CD4-positive, alpha-beta T cell (primary cell): ENCODE measurements around the gene PPIL3. TPM values are rescaled to one million over a fixed set of nuclear protein-coding genes. Genes with fewer than 3 reads are reported as not detected.

Source experiments
- ATAC-seq: fragments of 200-7000 bp; cut with Tn5 transposase; one replicate; pipeline ENCODE4 v1.10.0; 2022; ENCODE audit warnings: mild to moderate bottlenecking; ENCODE audit not compliant: poor library complexity
- CTCF ChIA-PET: fragments of 350-600 bp; sonication (Branson Sonifier 250); formaldehyde crosslinking; loops from one replicate; lab custom pipeline; 2021; ENCODE audit warnings: antibody characterized with exemption, inconsistent platforms; lab: Charles Lee
- POLR2A ChIA-PET: fragments of 350-600 bp; sonication (Branson Sonifier 250); formaldehyde crosslinking; loops from one replicate; lab custom pipeline; 2021; ENCODE audit warnings: antibody characterized with exemption, inconsistent platforms; lab: Charles Lee
- DNase-seq, 14 experiments: peaks; one replicate each; pipeline ENCODE4 v3.0.0-alpha.2; 2013 to 2020; ENCODE audit warnings: mixed read lengths in 2 of 14
- H3K27ac ChIP-seq, 2 donors: one replicate each; pipeline versions ENCODE4 v1.5.1 to v1.7.0; 2013; ENCODE audit warnings: low read length in 2 of 2, low read depth in 1 of 2, mild to moderate bottlenecking in 1 of 2
- H3K27me3 ChIP-seq, 2 experiments: 1 replicate in 1 of 2; 2 replicates in 1 of 2; pipeline versions ENCODE4 v1.6.1 to v1.7.0; 2013; ENCODE audit warnings: low read length in 2 of 2, control low read depth in 1 of 2, mild to moderate bottlenecking in 1 of 2, moderate library complexity in 1 of 2; ENCODE audit not compliant: insufficient read depth in 2 of 2, control insufficient read depth in 1 of 2
- H3K36me3 ChIP-seq: one replicate; pipeline ENCODE4 v1.6.1; 2013; ENCODE audit warnings: low read length, control low read depth; ENCODE audit not compliant: insufficient read depth
- H3K4me1 ChIP-seq: one replicate; pipeline ENCODE4 v1.6.1; 2013; ENCODE audit warnings: low read length, control low read depth; ENCODE audit not compliant: insufficient read depth
- H3K4me3 ChIP-seq: one replicate; pipeline ENCODE4 v1.5.1; 2013; ENCODE audit warnings: mild to moderate bottlenecking, low read length, moderate library complexity
- H3K9me3 ChIP-seq, 2 experiments: 1 replicate in 1 of 2; 2 replicates in 1 of 2; pipeline versions ENCODE4 v1.6.1 to v1.7.0; 2013; ENCODE audit warnings: low read length in 2 of 2, mild to moderate bottlenecking in 2 of 2, control low read depth in 1 of 2, moderate library complexity in 1 of 2; ENCODE audit not compliant: control insufficient read depth in 1 of 2, insufficient read depth in 1 of 2
- H3K27ac Mint-ChIP-seq: one replicate; pipeline ENCODE4 v1.8.0; 2020; ENCODE audit warnings: mixed read lengths
- H3K27me3 Mint-ChIP-seq: one replicate; pipeline ENCODE4 v1.8.0; 2021; ENCODE audit warnings: mixed read lengths
- H3K36me3 Mint-ChIP-seq: one replicate; pipeline ENCODE4 v1.8.0; 2021; ENCODE audit warnings: low read depth, mixed read lengths
- H3K4me1 Mint-ChIP-seq: one replicate; pipeline ENCODE4 v1.8.0; 2021; ENCODE audit warnings: low read depth, mixed read lengths
- H3K4me3 Mint-ChIP-seq: one replicate; pipeline ENCODE4 v1.8.0; 2020; ENCODE audit warnings: mild to moderate bottlenecking, mixed read lengths
- H3K9me3 Mint-ChIP-seq: one replicate; pipeline ENCODE4 v1.8.0; 2020; ENCODE audit warnings: mixed read lengths
- CTCF ChIP-seq: fragments of 200-600 bp; IDR thresholded peaks from one replicate; pipeline ENCODE4 v1.8.0; 2022; ENCODE audit warnings: antibody characterized with exemption, mild to moderate bottlenecking
- intact Hi-C, 2 experiments: fragments of 100-400 bp; cut with DNase I in 1 of 2; cut with micrococcal nuclease in 1 of 2; formaldehyde crosslinking; loops; one replicate each; pipeline versions ENCODE4 v1.15.1 to v1.9.0; 2023 to 2025; cut with DNase I, micrococcal nuclease
- polyA plus RNA-seq, 2 donors: library from polyadenylated mRNA; unstranded; fragments of 120-200 nt; gene quantifications; one replicate each; pipeline ENCODE4 v1.2.1, GENCODE V29; 2013
- total RNA-seq, 174 experiments: library from RNA in 2 of 174; stranded (reverse) in 2 of 174; gene quantifications; one replicate each; pipeline ENCODE4 v1.2.3 and lab custom pipeline; 2021 to 2026

The PPIL3 gene
- 10 to 100 TPM; 23.1 to 29.8 TPM for total RNA-seq
- polyA plus RNA-seq (2013, experiment 1 of 2): 53.5 TPM
- polyA plus RNA-seq (2013, experiment 2 of 2): 38.1 TPM
- total RNA-seq (lab: John Stamatoyannopoulos, UW): 4.8 to 63.9 (median 24.2) reads per million in 172 experiments

GRCh38 chr2:200888704-200889625, at the start of gene PPIL3, which contains the start of gene NIF3L1:
PPIL3 (minus strand) TSS chr2:200889077; CDS start chr2:200887615, 1,462 bp downstream.
NIF3L1 (plus strand) TSS chr2:200889371; CDS start chr2:200891944, 2,573 bp downstream.
- peak within 1 kb of the TSS; percentile 94 for H3K4me3 Mint-ChIP-seq
- H3K4me1 Mint-ChIP-seq: peaks cover 42% of the 10 kb centered on the region
- H3K9me3 Mint-ChIP-seq: no peaks in the 10 kb centered on the region
- H3K27me3 Mint-ChIP-seq: no peaks in the 10 kb centered on the region
- Histone ChIP-seq H3K27me3 (no peaks in the 10 kb centered on the region), H3K36me3 (peaks cover 19% of the 10 kb centered on the region), H3K9me3 (no peaks in the 10 kb centered on the region), H3K4me3 (peak within 1 kb of the TSS; percentile 64), H3K4me1 (peaks cover 36% of the 10 kb centered on the region), H3K27ac (peak within 1 kb of the TSS; percentile 92 to 94)
- peak; percentile 93 to 99 (median 95) for DNase-seq
- ChIA-PET POLR2A (interaction anchor here (0.6 to 4.2 kb wide), 29 partner anchors 9 to 1746 kb away, joined by 3 to 267 read pairs (median 5); partner anchors contain the start of genes ALS2, BZW1, CASP10 and CASP8), CTCF (interaction anchor here (0.6 to 2.1 kb wide), 10 partner anchors 10 to 348 kb away, joined by 3 to 16 read pairs (median 6); partner anchors contain the start of genes CLK1 and ORC2)
- peak; percentile 67 for ATAC-seq
- peak within 1 kb of the TSS; percentile 99 for H3K27ac Mint-ChIP-seq
- intact Hi-C loops: loop anchor here (1.0 to 5.0 kb wide), 9 partner anchors 12 to 1378 kb away; partner anchors contain the start of genes BZW1 (in 1 of the 2), CLK1 (in 1 of the 2) and SGO2 (in 1 of the 2)
- peaks cover 53% of the 10 kb centered on the region for H3K36me3 Mint-ChIP-seq
- no peak for TF ChIP-seq CTCF

DNA sequence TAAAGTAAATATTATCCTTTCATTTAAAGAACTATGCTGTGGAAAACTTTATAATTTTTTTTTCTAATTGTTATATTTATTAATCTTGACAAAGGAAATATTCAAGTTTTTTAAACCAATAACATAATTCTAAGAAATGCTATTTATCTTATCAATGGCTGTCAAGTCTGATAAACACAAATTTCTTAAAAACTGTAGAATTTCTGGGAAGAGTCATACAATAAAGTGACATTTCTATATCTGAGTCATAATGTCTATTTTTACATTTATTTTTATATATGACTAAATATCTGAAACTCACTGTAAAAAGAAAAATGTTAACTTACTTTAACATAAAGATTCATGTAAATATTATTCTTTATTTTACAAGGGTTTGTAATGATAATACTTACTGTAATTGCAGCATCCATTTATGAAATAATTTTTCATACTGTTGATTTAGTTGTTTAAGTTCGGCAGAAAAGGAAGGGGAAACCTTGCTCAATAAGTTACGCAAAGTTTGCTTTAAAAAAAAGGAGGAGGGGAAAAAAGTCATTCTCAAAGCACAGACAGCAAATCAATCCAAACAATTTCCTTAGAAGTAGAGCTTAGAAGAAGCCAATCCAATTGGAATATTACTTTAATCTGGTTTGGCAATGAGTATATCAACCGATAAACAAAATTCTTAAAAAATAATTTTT, 42.2 kb upstream of the PPIL3 start:
- ChIA-PET POLR2A (no interaction called here), CTCF (no interaction called here)
- H3K27ac ChIP-seq: no peak overlapping the region
- Mint-ChIP-seq H3K36me3 (peaks cover 67% of the 10 kb centered on the region), H3K4me1 (no peaks in the 10 kb centered on the region), H3K9me3 (no peaks in the 10 kb centered on the region), H3K27me3 (no peaks in the 10 kb centered on the region), H3K27ac (no peak overlapping the region), H3K4me3 (no peak overlapping the region)
- DNase-seq (no peak), ATAC-seq (no peak)
- H3K27me3 ChIP-seq: no peaks in the 10 kb centered on the region
- TF ChIP-seq CTCF: no peak
- H3K4me3 ChIP-seq: no peak overlapping the region
- peaks cover 63% of the 10 kb centered on the region for H3K36me3 ChIP-seq
- H3K4me1 ChIP-seq: no peaks in the 10 kb centered on the region
- intact Hi-C loops: no loop called here
- no peaks in the 10 kb centered on the region for H3K9me3 ChIP-seq
